ENCODE data around the gene ALKBH5. TPM values are rescaled to one million over a fixed set of nuclear protein-coding genes. Genes with fewer than 3 reads are reported as not detected.

Gene ALKBH5
- total RNA-seq, 1 donor from 2014 or later = 179 TPM

DNA sequence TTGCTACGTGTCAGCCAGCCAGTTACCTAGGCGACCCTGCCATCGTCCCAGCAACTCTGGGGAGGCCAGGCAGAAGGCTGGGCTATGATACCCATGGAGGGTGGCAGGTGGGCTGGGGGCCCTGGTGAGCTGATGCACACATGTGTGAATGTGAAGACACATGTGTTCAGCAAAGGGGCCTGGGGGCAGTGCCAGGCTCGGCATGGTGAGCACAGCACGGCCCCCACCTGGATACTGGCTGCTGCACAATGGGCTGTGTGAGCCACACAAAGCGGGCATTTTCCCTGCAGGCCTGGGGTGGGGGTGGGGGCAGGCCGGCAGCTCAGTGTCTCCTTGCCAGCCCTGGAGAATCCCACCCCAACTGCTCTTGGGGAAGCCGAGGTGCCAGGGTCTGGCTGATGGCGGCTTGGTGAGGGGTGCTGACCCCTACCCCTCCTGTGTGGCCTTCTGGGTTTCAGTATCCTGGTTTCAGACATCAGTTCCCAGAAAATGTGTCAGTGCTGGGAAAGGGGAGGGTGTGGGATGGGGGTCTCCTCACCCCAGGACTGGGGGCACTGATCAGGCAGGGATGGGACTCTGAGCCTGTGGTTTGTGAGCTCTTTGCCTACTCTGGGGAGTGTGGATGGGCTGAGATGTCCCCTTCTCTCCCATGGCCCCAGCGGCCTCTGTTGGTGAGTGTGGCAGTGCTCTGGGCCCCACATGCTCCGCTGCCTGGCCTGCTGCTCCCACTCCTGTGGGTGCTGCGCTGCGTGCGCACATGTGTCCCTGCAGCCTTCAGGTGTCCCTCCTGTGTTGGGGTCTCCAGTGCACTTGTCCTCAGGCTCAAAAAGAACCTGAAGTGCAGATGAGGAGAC lies 46.9 kb downstream of the ALKBH5 start:
- intact Hi-C loops (cut with DNase I) = no loop called here
- no peak for DNase-seq
- ATAC-seq (ENCODE audit: poor library complexity) = no peak

DNA sequence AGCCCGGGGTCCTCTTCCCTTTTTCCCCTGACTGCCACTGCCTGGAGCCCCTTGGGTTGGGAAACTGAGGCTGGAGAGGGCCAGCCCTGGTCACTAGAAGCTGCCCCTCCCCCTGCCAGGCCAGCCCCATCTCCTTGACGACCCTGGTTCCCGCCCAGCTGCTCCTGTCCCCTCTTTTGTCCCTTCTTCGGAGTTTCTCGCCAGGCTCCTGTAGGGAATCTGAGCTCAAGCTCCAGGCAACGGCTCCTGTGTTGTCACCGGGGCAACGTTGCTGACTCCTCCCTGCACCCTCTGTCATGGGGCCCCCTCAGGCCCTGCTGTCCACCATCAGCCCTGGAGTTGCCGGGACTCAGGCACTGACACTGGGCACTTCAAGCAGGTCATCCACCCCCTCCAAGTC lies 47.5 kb downstream of the ALKBH5 start:
- DNase-seq (no peak), ATAC-seq (ENCODE audit: poor library complexity) (no peak)
- intact Hi-C loops (cut with DNase I) = no loop called here

DNA sequence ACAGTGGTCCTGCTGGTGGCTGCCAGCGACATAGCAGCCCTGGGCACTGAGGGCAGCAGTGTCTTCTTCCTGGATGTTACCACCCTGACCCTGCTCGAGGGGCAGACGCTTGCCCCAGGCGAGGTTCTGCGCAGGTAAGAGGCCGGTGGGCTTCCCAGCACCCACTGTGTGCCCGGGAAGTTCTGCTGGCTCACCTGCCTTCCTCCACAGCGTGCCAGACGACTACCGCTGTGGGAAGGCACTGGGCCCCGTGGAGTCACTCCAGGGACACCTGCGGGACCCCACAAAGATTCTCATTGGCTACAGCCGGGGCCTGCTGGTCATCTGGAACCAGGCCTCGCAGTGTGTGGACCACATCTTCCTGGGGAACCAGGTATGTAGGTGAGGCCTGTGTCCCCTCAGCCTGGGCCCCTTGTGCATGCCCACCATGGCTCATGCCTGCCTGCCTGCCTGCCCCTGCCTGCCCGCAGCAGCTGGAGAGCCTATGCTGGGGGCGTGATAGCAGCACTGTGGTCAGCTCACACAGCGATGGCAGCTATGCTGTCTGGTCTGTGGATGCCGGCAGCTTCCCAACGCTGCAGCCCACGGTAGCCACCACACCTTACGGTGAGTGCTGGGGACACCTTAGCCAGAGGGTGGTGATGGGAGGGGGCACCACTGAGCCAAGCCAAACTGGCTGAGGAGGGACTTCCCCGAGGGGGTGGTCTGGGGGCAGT lies 50.3 kb downstream of the ALKBH5 start:
- intact Hi-C loops (cut with DNase I) = no loop called here

DNA sequence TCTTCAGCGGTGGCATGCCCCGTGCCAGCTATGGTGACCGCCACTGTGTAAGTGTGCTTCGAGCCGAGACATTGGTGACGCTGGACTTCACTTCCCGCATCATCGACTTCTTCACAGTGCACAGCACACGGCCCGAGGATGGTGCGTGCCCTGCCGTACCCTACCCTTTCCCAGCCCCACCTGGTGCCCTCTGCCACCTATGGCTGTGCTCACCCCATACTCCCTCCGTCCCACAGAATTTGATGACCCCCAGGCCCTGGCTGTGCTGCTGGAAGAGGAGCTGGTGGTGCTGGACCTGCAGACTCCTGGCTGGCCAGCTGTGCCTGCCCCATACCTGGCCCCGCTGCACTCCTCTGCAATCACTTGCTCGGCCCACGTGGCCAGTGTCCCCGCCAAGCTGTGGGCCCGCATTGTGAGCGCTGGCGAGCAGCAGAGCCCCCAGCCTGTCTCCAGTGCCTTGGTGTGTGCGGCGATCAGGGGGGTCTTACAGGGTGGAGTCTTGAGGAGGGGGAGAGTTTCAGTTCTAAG lies 51.3 kb downstream of the ALKBH5 start:
- intact Hi-C loops (cut with DNase I) = no loop called here
- no peak for DNase-seq
- ATAC-seq (ENCODE audit: poor library complexity) = no peak

More for the DNA sequence above, 50.3 kb downstream of the ALKBH5 start:
- no peak for DNase-seq
- no peak for ATAC-seq (ENCODE audit: poor library complexity)

DNA sequence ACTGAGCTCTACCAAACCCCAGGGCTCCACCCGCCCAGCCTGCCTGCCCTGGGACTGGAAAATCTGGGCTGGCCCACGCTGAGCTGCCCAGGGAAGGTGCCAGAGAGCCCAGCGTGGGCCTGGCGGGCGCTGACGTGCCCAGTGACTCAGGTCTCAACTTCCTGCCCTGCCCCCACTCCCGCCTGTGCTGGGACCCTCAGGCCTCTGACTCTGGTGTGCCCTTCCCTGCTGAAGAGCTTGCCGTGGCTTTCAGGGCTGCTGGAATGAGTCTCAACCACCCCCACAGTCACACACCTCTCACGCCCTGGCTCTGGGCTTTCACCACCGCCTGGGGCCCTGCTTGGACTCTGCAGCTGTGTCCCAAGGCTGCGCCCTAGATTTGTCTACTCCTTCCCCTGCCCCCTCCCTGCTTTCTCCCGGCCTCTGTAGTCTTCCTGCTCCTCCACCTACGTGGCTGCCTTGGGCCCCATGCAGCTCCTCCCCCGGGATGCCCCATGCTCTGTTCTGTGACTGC lies 52.2 kb downstream of the ALKBH5 start:
- intact Hi-C loops (cut with DNase I) = no loop called here
- no peak for DNase-seq
- no peak for ATAC-seq (ENCODE audit: poor library complexity)

DNA sequence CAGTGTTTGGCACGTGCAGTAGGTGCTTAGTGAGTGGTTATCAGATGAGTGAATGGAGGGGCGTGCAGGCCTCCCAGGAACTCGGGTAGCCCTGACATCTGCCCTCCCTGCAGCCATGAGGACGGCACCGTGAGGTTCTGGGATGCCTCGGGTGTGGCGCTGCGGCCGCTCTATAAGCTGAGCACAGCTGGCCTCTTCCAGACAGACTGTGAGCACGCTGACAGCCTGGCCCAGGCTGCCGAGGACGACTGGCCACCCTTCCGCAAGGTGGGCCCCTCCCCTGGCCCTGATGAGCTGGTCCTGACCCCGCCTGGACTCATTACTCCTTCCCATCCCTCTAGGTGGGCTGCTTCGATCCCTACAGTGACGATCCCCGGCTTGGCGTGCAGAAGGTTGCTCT lies 52.9 kb downstream of the ALKBH5 start:
- intact Hi-C loops (cut with DNase I) = no loop called here
- ATAC-seq (ENCODE audit: poor library complexity) (no peak), DNase-seq (no peak)

DNA sequence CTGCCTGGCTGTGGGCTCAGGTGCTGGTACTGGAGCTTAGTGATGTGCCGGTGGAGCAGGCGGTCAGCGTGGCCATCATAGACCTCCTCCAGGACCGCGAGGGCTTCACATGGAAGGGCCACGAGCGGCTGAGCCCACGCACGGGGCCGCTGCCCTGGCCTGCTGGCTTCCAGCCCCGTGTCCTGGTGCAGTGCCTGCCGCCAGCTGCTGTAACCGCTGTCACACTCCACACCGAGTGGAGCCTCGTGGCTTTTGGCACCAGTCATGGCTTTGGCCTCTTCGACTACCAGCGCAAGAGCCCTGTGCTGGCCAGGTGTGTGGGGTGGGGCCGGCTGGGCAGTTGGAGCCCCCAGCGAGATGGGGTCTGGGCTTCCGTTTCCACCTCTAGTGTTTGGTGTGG lies 53.8 kb downstream of the ALKBH5 start:
- ATAC-seq (ENCODE audit: poor library complexity) (no peak), DNase-seq (peak; percentile 35)
- intact Hi-C loops (cut with DNase I) = no loop called here

DNA sequence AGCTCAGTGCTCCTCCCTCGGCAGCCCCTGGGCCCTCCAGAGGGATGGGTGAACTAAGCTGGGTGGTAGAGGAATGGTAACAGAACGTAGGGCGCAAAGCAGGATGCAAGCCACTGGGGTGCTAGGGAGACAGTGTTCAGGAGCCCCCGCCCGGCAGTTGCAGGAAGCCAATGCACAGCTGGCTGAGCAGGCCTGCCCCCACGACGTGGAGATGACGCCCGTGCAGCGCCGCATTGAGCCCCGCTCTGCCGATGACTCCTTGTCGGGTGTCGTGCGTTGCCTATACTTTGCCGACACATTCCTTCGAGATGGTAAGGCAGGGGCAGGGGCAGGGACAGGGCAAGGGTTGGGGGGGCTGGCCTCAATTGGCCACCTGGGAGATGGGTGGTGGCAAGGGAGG lies 54.7 kb downstream of the ALKBH5 start:
- intact Hi-C loops (cut with DNase I) = no loop called here
- ATAC-seq (ENCODE audit: poor library complexity) (no peak), DNase-seq (peak; percentile 35)

DNA sequence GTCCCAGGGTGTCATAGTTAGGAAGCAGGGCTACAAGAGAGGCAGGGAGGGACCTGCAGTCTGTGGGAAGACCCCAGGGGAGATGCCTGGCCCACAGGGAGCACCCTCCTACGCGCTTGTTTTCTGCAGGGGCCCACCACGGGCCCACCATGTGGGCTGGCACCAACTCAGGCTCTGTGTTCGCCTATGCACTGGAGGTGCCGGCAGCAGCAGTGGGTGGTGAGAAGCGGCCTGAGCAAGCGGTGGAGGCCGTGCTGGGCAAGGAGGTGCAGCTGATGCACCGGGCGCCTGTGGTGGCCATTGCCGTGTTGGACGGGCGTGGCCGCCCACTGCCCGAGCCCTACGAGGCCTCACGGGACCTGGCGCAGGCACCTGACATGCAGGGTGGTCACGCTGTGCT lies 56.8 kb downstream of the ALKBH5 start:
- ATAC-seq (ENCODE audit: poor library complexity) (no peak), DNase-seq (peak; percentile 35)
- intact Hi-C loops (cut with DNase I) = no loop called here

DNA sequence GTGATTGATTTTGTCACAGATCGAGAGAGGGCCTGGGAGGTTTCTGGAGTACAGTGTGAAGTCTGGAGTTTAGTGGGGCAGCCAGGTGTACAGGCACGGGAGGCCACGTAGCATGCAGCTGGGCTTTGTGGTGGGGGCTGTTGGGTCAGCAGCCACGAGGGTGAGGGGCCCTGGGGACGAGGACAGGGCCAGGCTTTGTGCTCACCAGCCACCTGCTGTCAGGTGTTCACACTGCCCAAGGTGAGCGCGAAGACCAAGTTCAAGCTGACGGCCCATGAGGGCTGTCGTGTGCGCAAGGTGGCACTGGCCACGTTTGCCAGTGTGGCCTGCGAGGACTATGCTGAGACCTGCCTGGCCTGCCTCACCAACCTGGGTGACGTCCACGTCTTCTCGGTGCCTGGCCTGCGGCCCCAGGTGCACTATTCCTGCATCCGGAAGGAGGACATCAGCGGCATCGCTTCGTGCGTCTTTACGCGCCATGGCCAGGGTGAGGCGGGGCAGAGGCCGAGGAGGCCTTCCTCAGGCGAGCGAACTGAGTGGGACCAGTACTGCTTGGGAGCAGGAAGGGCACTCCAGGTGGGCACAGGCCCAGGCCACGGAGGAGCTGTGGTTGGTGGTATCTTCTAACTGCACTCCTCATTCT lies 57.7 kb downstream of the ALKBH5 start:
- intact Hi-C loops (cut with DNase I) = no loop called here
- ATAC-seq (ENCODE audit: poor library complexity) (no peak), DNase-seq (no peak)

DNA sequence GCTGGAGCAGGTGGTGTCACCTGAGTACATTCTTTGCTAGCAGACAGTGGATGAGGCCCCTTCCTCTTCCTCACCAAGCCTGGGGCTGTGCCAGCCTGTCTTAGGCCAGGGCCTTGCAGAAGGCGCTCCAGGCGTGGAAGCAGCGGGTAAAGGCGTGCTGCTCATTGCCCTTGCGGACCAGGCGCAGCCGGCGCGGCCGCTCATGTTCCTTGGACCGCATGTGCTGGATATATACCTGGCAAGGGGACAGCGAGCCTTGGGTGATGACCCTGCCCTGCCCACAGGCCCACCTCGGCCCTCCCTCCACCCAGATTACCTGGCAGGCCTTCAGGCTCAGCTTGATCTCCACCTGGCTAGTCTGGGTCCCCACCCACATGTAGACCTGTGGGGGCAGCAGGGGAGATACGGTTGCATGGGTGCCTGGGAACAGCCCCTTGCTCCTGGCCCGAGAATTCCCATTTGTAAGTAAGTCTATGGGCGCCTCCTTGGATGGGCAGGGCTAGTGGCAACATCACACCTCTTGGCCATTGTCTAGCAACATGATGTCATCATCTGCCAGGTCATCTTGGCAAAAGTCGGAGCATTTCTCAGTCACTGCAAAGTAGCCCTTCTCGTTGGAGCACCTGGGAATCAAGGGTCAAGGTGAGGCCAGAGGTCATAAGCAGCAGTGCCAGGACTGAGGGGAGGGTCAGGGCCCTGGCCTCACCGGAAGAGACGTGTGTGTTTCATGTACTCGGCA lies 61.6 kb downstream of the ALKBH5 start:
- DNase-seq (peak; percentile 40), ATAC-seq (ENCODE audit: poor library complexity) (no peak)
- intact Hi-C loops (cut with DNase I) = no loop called here

DNA sequence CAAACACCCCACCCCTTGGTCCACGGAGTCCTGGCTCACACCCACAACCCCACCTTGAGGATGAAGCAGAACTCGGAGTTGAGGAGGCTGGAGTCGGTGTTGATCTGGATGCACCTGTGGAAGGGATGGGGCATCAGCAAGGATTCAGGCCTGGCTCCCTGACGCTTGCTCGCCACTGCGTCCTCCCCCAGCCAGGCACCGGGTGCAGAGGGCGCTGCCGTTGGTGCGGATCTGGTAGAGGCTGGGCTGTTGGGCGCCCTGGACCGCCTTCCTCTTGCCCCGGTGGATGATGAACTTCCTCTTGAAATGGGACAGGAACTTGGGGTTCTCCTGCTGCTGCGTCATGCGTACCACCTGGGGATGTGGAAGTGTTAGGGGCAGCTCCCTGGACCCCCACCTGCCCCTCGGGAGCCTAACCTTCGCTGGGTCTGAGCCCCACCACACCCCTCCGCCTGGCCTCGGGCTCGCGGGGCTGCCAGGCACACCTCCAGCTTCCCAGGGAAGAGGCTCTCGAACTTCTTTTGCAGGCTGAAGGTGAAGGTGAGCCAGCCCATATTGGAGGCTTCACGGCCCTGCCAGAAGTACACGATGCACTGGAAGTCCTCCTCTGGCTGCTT lies 62.6 kb downstream of the ALKBH5 start:
- ATAC-seq (ENCODE audit: poor library complexity) (no peak), DNase-seq (peak; percentile 27)
- intact Hi-C loops (cut with DNase I) = no loop called here

DNA sequence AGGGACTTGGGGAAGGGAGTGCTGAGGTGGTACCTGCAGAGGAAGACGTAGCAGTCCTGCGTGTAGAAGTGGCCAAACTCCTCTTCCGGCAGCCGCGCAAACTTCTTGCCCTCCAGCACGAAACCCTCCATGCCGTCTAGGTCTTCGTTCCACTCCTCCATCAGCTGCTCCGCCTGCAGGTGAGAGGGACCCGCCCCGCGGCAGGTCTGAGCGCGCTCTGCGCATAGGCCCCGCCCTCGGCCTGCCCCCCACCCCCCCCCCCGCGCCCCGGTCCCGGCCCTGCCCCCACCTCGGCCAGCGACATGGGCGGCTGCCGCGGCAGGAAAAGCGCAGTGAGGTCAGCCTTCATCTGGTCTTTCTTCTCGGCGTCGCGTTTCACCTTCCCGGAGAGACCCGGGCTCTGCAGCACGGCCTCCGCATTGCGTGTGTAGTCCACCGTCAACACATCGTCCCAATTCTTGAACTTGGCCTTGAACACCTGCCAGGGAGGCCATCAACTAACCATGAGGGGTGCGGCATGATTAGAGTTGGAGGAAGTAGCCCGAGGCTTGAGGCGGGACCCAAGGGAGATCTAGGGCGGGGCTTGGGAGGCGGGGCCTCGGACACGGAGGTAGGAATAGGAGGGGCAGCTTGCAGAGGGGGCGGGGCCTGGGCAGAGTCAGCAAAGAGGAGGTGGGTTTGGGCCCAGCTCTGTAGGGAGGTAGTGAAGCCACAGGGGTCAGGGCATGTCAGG lies 63.4 kb downstream of the ALKBH5 start:
- peak; percentile 47 for ATAC-seq (ENCODE audit: poor library complexity)
- DNase-seq = peak; percentile 76
- intact Hi-C loops (cut with DNase I) = no loop called here

DNA sequence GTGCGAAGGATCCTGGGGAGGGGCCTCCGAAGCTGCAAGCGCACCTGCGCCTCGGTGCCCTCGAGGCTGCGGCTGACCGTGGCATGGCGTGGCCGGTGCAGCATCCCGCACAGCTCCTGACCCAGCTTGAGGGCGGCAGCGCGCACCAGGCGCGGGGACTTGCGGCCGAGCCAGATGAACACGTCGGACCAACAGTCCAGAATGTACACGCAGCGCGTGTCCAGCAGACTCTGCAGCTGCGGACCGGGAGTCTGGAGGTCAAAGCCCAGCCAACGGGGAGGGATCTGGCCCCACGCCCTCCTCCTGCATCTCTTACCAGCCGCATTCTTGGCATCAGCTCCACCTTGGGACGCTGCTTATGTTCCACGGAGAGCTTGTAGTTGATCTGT lies 64.0 kb downstream of the ALKBH5 start:
- DNase-seq (peak; percentile 71), ATAC-seq (ENCODE audit: poor library complexity) (peak; percentile 30)
- intact Hi-C loops (cut with DNase I) = no loop called here

DNA sequence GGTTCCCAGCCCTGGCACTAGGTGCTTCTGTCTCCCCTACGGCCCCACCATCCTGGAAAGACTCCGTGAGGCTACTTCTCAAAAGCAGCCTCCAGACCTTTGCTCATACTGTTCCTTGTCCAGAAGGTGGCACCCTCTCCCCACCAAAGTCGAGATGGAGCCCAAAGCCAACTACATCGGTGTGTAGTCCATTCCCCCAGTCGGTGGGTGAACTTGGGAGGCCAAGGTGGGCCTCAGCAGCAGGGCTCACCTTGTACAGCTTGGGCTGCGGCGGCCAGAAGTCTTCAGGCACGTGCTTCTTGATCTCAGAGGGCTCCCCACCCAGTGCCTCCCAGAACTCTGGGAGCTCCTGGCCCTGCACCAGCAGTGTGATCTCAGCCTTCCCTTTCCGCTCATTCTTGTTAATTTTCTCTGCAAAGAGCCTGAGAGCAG lies 64.7 kb downstream of the ALKBH5 start:
- DNase-seq = peak; percentile 66
- intact Hi-C loops (cut with DNase I) = no loop called here
- ATAC-seq (ENCODE audit: poor library complexity) = peak; percentile 64

DNA sequence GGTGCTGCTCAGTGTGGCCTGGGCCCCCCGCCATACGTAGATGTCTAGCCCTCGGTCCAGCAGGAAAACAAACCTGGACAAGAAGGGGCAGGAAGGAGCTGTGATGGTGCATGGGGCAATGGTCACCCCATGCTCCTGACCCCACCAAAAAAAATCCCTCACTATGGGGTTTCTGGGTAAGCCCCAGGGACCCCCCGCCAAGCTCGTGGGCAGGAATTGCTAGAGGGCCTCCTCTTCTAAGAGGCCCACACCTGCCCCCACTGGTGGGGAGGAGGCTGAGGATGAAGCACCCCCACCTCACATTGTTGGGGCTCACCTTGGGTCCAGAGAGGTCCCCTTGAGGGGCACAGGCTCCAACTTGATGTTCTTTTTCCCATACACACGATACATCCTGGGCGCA lies 65.2 kb downstream of the ALKBH5 start:
- no peak for ATAC-seq (ENCODE audit: poor library complexity)
- no peak for DNase-seq
- intact Hi-C loops (cut with DNase I) = no loop called here

DNA sequence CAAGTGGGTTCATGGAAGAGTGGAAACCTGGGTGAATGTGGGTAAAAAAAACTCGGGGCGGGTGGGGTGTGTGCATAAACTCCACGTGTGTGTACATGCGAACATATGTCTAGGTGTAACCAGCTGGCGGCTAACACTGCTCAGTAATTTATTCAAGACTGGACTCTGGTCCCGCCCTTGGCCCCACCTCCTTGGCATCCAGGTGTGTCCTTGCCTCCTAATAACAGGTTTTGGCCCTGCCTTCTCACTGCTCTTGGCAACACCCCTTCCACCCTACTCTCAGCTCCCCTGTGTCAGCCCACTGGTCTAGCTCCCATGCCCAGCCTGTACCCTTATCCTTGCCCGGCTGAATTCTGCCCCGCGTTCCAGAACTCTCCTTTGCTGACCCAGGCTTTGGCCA lies 66.6 kb downstream of the ALKBH5 start:
- ATAC-seq (ENCODE audit: poor library complexity) (no peak), DNase-seq (no peak)
- intact Hi-C loops (cut with DNase I) = no loop called here

DNA sequence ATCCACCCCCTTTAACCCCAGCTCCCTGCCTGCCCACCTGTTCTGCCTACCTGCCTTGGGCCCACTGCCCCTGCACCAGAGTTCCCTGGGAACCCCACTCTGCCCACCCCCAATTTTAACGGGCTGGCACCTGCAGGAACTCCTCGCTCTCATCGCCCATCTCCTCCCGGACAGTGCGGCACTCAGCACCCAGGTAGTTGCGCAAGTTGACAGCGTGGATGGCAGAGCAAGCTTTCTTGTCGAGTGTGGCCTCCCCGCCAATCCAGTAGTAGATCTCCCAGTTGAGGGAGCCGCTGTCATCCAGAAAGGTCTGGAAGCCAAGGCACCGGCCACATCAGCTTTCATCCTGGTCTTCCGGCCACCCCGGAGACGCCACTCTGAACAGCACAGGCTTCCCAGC lies 67.1 kb downstream of the ALKBH5 start:
- intact Hi-C loops (cut with DNase I) = no loop called here
- DNase-seq (no peak), ATAC-seq (ENCODE audit: poor library complexity) (no peak)
